Cardiac fibroblast (primary cell): Measurements from ENCODE around the gene DNAJC13.

Experiments used
- DNase-seq, 2 donors: peaks; one replicate each; pipeline versions ENCODE4 v3.0.0 to v3.0.0-alpha.2; 2010; ENCODE audit warnings: low read depth in 2 of 2
- H3K4me3 ChIP-seq, 2 donors: replicated peaks in 1 of 2; 1 replicate in 1 of 2; 2 replicates in 1 of 2; pipeline ENCODE4 v1.5.1; 2011; ENCODE audit warnings: low read depth in 2 of 2, low read length in 2 of 2, mild to moderate bottlenecking in 2 of 2, moderate library complexity in 1 of 2
- TF ChIP-seq, protein P1 (sequence below): IDR thresholded peaks from one replicate; pipeline ENCODE4 v1.5.1; 2011; ENCODE audit warnings: low read depth, mild to moderate bottlenecking, low read length, inconsistent platforms

The DNAJC13 gene

DNA sequence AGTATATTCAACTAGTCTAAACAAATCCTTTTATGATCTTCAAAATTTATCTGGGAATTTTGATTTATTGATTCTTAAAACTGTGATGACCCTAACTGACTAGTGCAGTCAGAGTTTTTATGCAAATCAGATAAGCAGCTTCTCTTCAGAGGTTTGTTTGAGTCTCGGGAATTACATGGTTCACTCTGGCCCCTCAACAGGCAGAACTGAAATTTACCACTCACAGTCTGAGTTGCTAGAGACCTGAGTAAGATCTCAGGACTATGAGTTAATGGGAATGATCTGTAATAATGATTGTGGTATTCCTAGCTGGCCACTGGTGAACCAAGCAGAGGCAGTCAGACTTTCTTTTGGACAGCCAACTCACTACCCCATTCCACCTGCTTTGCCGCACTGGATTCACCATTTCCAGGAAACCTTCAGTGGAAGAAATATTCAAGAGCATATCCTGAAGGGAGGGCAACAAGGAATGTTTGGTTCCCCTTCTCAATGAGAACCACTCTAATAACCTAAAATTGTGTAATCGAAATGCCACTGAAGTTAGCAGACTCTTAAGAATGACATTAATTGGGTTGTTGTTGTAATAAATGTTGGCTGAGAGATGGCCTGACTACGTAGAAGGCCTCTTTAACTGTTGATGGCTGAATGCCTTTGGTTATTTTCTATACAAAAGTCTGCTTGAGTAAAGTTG lies 11.5 kb upstream of the DNAJC13 start:
- peak in 1 of 2 donors; percentile 12 for DNase-seq
- TF ChIP-seq, protein P1, sequence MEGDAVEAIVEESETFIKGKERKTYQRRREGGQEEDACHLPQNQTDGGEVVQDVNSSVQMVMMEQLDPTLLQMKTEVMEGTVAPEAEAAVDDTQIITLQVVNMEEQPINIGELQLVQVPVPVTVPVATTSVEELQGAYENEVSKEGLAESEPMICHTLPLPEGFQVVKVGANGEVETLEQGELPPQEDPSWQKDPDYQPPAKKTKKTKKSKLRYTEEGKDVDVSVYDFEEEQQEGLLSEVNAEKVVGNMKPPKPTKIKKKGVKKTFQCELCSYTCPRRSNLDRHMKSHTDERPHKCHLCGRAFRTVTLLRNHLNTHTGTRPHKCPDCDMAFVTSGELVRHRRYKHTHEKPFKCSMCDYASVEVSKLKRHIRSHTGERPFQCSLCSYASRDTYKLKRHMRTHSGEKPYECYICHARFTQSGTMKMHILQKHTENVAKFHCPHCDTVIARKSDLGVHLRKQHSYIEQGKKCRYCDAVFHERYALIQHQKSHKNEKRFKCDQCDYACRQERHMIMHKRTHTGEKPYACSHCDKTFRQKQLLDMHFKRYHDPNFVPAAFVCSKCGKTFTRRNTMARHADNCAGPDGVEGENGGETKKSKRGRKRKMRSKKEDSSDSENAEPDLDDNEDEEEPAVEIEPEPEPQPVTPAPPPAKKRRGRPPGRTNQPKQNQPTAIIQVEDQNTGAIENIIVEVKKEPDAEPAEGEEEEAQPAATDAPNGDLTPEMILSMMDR: no peak

DNA sequence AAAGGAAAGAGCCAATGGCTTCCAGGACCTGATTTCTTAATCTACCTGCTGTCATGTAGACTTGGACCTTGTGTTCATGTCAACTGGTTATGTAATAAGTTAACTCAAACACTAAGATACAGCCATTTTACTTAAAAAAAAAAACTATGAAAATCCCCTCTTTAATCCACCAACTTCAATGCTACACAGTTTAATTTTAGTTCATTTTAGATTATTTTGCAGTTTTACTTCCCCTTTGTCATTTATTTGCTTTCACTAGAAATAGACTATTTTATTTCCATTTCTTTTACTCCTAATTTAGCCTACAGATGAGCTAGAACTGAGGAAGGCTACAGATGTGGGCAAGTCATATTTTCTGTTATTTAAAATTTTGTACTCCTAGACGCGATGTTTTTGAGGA lies 10.7 kb upstream of the DNAJC13 start:
- DNase-seq: no peak
- no peak overlapping the region for H3K4me3 ChIP-seq
- TF ChIP-seq, protein P1: no peak

More for the DNA sequence above, 11.5 kb upstream of the DNAJC13 start:
- H3K4me3 ChIP-seq: no peak overlapping the region

DNA sequence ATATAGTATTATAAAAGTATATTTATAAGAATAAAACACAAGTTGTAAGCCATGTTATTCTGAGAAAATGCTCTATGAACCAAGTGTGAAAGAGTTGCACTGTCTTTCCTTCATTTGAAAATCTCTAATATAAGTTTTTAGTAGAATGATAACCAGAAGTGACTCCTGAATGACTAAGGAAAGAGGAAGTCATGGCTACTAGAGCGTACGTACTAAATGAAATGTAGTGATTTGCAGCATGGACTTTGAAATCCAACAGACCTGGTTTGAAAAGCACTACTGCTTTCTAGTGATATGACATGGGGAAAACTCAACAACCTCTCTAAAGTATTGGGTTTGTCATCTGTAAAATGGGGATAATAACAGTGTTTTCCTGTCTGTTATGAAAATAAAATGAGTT lies 10.3 kb upstream of the DNAJC13 start:
- TF ChIP-seq, protein P1: no peak

DNA sequence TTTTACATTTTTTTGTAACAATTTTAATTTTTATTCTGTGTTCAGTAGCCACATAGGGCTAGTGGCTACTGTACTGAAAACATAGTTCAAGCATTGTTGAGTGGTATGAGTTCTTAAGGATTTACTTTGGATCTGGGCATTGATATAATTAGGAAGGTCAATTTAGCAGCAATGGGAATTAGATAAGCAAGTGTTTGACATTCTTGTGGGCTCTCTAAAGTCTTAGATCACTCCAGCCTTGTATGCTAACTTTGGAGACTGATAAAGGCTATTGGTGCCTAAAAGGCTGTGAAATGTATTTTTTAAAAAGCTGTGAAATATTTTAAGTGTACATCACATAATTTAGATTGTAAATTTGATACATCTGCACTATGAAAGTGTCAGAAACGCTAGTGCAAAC lies 2.5 kb upstream of the DNAJC13 start:
- DNase-seq: no peak
- H3K4me3 ChIP-seq: no peak overlapping the region
- TF ChIP-seq, protein P1: no peak

More for the DNA sequence above, 10.3 kb upstream of the DNAJC13 start:
- H3K4me3 ChIP-seq: no peak overlapping the region
- DNase-seq: no peak

DNA sequence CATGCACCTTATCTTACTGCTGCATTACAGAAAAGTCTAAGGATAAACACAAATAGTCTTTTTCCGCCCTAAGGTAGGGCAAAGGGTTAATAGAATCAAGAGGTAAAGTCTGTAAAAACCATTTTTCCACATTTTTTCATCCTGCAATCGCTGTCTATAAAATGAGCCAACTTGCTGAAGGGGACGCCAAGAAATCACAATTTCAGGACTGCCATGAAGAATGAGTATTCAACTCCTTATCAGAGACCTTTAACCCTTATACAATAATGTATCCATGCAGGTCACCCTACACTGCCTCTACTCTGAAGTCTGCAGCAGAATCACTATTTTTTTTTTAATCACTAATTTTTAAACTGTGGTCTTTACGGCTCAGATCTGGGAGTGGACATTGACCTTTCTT lies 1.1 kb upstream of the DNAJC13 start:
- TF ChIP-seq, protein P1: no peak
- no peak for DNase-seq
- no peak overlapping the region for H3K4me3 ChIP-seq

DNA sequence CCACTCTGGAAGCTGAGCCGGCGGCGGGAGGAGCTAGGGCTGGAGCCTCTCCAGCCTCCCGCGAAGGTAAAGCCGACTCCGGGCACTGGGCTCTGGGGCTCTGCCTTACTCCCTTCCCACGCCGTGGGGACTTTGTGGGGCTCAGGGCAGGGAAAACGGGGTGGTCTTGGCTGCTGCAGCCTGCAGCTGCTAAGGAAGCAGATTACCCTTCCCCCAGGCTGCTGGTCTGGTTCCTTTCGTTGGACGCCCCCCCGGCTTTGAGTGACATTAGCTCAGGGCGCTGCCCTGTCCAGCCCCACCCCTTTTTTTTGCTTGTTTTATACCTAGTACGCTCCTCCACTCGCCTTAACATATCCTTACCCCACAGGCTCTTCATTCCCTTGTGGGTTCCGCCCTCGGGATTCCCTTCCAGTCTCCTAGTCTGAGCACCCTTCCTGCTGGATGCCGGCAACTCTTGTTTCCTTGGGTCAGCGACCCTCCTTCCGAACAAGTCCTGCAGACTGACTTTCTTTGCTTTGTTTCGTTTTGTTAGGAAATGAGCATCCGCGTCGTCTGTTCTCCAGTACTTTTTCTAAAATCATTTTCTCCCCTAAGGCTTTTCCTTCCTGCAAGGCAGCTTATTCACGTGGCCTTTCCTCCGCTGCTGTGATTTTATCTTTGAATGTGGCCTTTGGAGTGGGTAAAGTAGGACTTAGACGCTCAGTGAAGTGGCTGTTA lies 551 bp downstream of the DNAJC13 start:
- DNase-seq: peak; percentile 81 to 84
- TF ChIP-seq, protein P1: no peak
- H3K4me3 ChIP-seq: peak overlapping the region; percentile 68 to 74
